ENCODE data around the gene TNFSF13B.
"Not testable (repeated sequence)": the region's sequence is repeated elsewhere in the genome, so short reads cannot be mapped to it uniquely, and the experiment has no call there.

The TNFSF13B gene

GRCh38 chr13:108304170-108305016 is 34.9 kb downstream of the TNFSF13B start:
- TF ChIP-seq CTCF (IDR thresholded peaks at IDR 0.05; ENCODE audit: borderline replicate concordance, control extremely low read depth, extremely low read depth, insufficient read depth, missing control alignments) = no peak
- in situ Hi-C loops (cut with MboI; ENCODE audit: low sequenced_read_pairs, unreplicated experiment) = no loop called here
- DNase-seq (ENCODE audit: low spot score) = no peak

- TF ChIP-seq CTCF (IDR thresholded peaks at IDR 0.05; ENCODE audit: borderline replicate concordance, control extremely low read depth, extremely low read depth, insufficient read depth, missing control alignments) = no peak
- in situ Hi-C loops (cut with MboI; ENCODE audit: low sequenced_read_pairs, unreplicated experiment) = no loop called here
Observed at GRCh38 chr13:108305655-108306054, 36.1 kb downstream of the TNFSF13B start.

GRCh38 chr13:108306860-108307259 is 37.3 kb downstream of the TNFSF13B start:
- in situ Hi-C loops (cut with MboI; ENCODE audit: low sequenced_read_pairs, unreplicated experiment) = no loop called here
- TF ChIP-seq CTCF (IDR thresholded peaks at IDR 0.05; ENCODE audit: borderline replicate concordance, control extremely low read depth, extremely low read depth, insufficient read depth, missing control alignments) = no peak

More at GRCh38 chr13:108305655-108306054, 36.1 kb downstream of the TNFSF13B start:
- DNase-seq (ENCODE audit: low spot score) = no peak

GRCh38 chr13:108311596-108311995 is 42.1 kb downstream of the TNFSF13B start:
- DNase-seq (ENCODE audit: low spot score) = not testable (repeated sequence)

More at GRCh38 chr13:108306860-108307259, 37.3 kb downstream of the TNFSF13B start:
- DNase-seq (ENCODE audit: low spot score) = no peak

GRCh38 chr13:108313382-108313781 is 43.9 kb downstream of the TNFSF13B start:
- in situ Hi-C loops (cut with MboI; ENCODE audit: low sequenced_read_pairs, unreplicated experiment) = no loop called here
- DNase-seq (ENCODE audit: low spot score) = no peak
- TF ChIP-seq CTCF (IDR thresholded peaks at IDR 0.05; ENCODE audit: borderline replicate concordance, control extremely low read depth, extremely low read depth, insufficient read depth, missing control alignments) = no peak

More at GRCh38 chr13:108311596-108311995, 42.1 kb downstream of the TNFSF13B start:
- in situ Hi-C loops (cut with MboI; ENCODE audit: low sequenced_read_pairs, unreplicated experiment) = not testable (repeated sequence)

GRCh38 chr13:108315273-108315672 is 45.8 kb downstream of the TNFSF13B start:
- in situ Hi-C loops (cut with MboI; ENCODE audit: low sequenced_read_pairs, unreplicated experiment) = no loop called here
- no peak for DNase-seq (ENCODE audit: low spot score)
- no peak for TF ChIP-seq CTCF (IDR thresholded peaks at IDR 0.05; ENCODE audit: borderline replicate concordance, control extremely low read depth, extremely low read depth, insufficient read depth, missing control alignments)

GRCh38 chr13:108315991-108316390 is 46.5 kb downstream of the TNFSF13B start:
- no peak for TF ChIP-seq CTCF (IDR thresholded peaks at IDR 0.05; ENCODE audit: borderline replicate concordance, control extremely low read depth, extremely low read depth, insufficient read depth, missing control alignments)
- no peak for DNase-seq (ENCODE audit: low spot score)
- in situ Hi-C loops (cut with MboI; ENCODE audit: low sequenced_read_pairs, unreplicated experiment) = no loop called here
